IMR-90 (cell line): ENCODE results near the gene CLK4. TPM values are rescaled to one million over a fixed set of nuclear protein-coding genes. Genes with fewer than 3 reads are reported as not detected.

Experiments used
- ATAC-seq: fragments of 200-7000 bp; cut with Tn5 transposase; 2 replicates; pipeline ENCODE4 v1.9.1; 2020; ENCODE audit warnings: low read depth, mild to moderate bottlenecking, moderate library complexity
- BruUV-seq: library from RNA; stranded (reverse); fragments of 400-500 nt; replicated peaks from 2 replicates; lab custom pipeline; 2021; lab: Mats Ljungman, UMichigan
- CTCF ChIA-PET: fragments of 300-600 bp; formaldehyde crosslinking; extraction: SDS; loops from one replicate; lab custom pipeline; 2021; ENCODE audit warnings: antibody characterized with exemption; lab: Yijun Ruan, JAX
- POLR2A ChIA-PET: fragments of 300-600 bp; sonication (Branson Sonifier 250); formaldehyde crosslinking; loops from one replicate; lab custom pipeline; 2022; ENCODE audit warnings: antibody characterized with exemption; ENCODE audit not compliant: unreplicated experiment; lab: Charles Lee
- DNase-seq: peaks from one replicate; pipeline ENCODE4 v3.0.0; 2013
- H2AFZ ChIP-seq: replicated peaks from 2 replicates; pipeline ENCODE3; 2013; ENCODE audit warnings: low read length, mild to moderate bottlenecking; ENCODE audit not compliant: poor library complexity
- H2AK5ac ChIP-seq: 2 replicates; pipeline ENCODE4 v1.6.1; 2013; ENCODE audit warnings: low read depth, low read length, inconsistent platforms
- H2AK9ac ChIP-seq: replicated peaks from 2 replicates; pipeline ENCODE3; 2013; ENCODE audit warnings: mild to moderate bottlenecking, low read depth, low read length, moderate library complexity; ENCODE audit not compliant: poor library complexity
- H2BK120ac ChIP-seq: 2 replicates; pipeline ENCODE4 v1.6.1; 2013; ENCODE audit warnings: low read depth, low read length, inconsistent platforms
- H2BK15ac ChIP-seq: 3 replicates; pipeline ENCODE4 v1.6.1; 2013; ENCODE audit warnings: low read depth, low read length, inconsistent platforms
- H2BK20ac ChIP-seq: 2 replicates; pipeline ENCODE4 v1.6.1; 2013; ENCODE audit warnings: low read depth, mild to moderate bottlenecking, inconsistent platforms, low read length, moderate library complexity
- H2BK5ac ChIP-seq: 2 replicates; pipeline ENCODE4 v1.6.1; 2013; ENCODE audit warnings: mild to moderate bottlenecking, low read depth, low read length, inconsistent platforms; ENCODE audit not compliant: poor library complexity, severe bottlenecking
- H3K14ac ChIP-seq: replicated peaks from 2 replicates; pipeline ENCODE4 v1.6.1; 2013; ENCODE audit warnings: low read depth, low read length, inconsistent platforms
- H3K18ac ChIP-seq: 2 replicates; pipeline ENCODE4 v1.6.1; 2013; ENCODE audit warnings: low read depth, low read length, control low read depth
- H3K23ac ChIP-seq: 2 replicates; pipeline ENCODE4 v1.6.1; 2013; ENCODE audit warnings: low read depth, low read length, inconsistent platforms
- H3K27ac ChIP-seq: 2 replicates; pipeline ENCODE4 v1.5.1; 2013; ENCODE audit warnings: mild to moderate bottlenecking, control low read depth, low read length; ENCODE audit not compliant: insufficient read depth
- H3K27me3 ChIP-seq: 2 replicates; pipeline ENCODE4 v1.6.1; 2013; ENCODE audit warnings: low read length; ENCODE audit not compliant: control insufficient read depth, insufficient read depth
- H3K36me3 ChIP-seq: 2 replicates; pipeline ENCODE4 v1.6.1; 2013; ENCODE audit warnings: low read length, mixed read lengths; ENCODE audit not compliant: control insufficient read depth, insufficient read depth
- H3K4ac ChIP-seq: 2 replicates; pipeline ENCODE4 v1.6.1; 2013; ENCODE audit warnings: low read depth, low read length, inconsistent platforms
- H3K4me1 ChIP-seq: 2 replicates; pipeline ENCODE4 v1.6.1; 2013; ENCODE audit warnings: low read length, mixed read lengths; ENCODE audit not compliant: control insufficient read depth, insufficient read depth
- H3K4me2 ChIP-seq: 2 replicates; pipeline ENCODE4 v1.6.1; 2013; ENCODE audit warnings: low read depth, mild to moderate bottlenecking, control low read depth, low read length, moderate library complexity
- H3K4me3 ChIP-seq: 2 replicates; pipeline ENCODE4 v1.5.1; 2013; ENCODE audit warnings: low read depth, mild to moderate bottlenecking, control low read depth, low read length, moderate library complexity; ENCODE audit not compliant: insufficient read depth
- H3K56ac ChIP-seq: 2 replicates; pipeline ENCODE4 v1.6.1; 2013; ENCODE audit warnings: low read length, inconsistent platforms; ENCODE audit not compliant: insufficient read depth; ENCODE audit errors: extremely low read depth
- H3K79me1 ChIP-seq, 2 experiments: 2 replicates each; pipeline ENCODE4 v1.6.1; 2013; ENCODE audit warnings: low read length in 2 of 2, inconsistent platforms in 1 of 2, low read depth in 1 of 2
- H3K9ac ChIP-seq: 2 replicates; pipeline ENCODE4 v1.6.1; 2013; ENCODE audit warnings: low read depth, low read length, control low read depth
- H3K9me1 ChIP-seq: 2 replicates; pipeline ENCODE4 v1.6.1; 2013; ENCODE audit warnings: low read length, inconsistent platforms; ENCODE audit not compliant: insufficient read depth
- H3K9me3 ChIP-seq: 2 replicates; pipeline ENCODE4 v1.6.1; 2013; ENCODE audit warnings: low read length; ENCODE audit not compliant: control insufficient read depth, insufficient read depth
- H4K20me1 ChIP-seq: 2 replicates; pipeline ENCODE4 v1.6.1; 2013; ENCODE audit warnings: low read length, inconsistent platforms; ENCODE audit not compliant: insufficient read depth
- H4K5ac ChIP-seq: 2 replicates; pipeline ENCODE4 v1.6.1; 2013; ENCODE audit warnings: mild to moderate bottlenecking, low read depth, low read length, control low read depth
- H4K8ac ChIP-seq, 2 experiments: 2 replicates each; pipeline ENCODE4 v1.6.1; 2013; ENCODE audit warnings: low read depth in 2 of 2, low read length in 2 of 2, control low read depth in 1 of 2, inconsistent platforms in 1 of 2
- H4K91ac ChIP-seq: 2 replicates; pipeline ENCODE4 v1.6.1; 2013; ENCODE audit warnings: low read depth, low read length, inconsistent platforms; ENCODE audit not compliant: insufficient read depth
- BHLHE40 ChIP-seq: fragments of 150-350 bp; IDR thresholded peaks from 2 replicates; pipeline ENCODE4 v1.6.1; 2016; ENCODE audit warnings: mild to moderate bottlenecking, low read depth, low read length
- CHD1 ChIP-seq: IDR thresholded peaks from 2 replicates; pipeline ENCODE4 v1.6.1; 2012; ENCODE audit warnings: low read depth, low read length, improper control_type of control experiment
- FOS ChIP-seq: fragments of 150-350 bp; IDR thresholded peaks from 2 replicates; pipeline ENCODE4 v1.6.1; 2016; ENCODE audit warnings: low read depth, low read length
- MXI1 ChIP-seq: IDR thresholded peaks from 2 replicates; pipeline ENCODE4 v1.6.1; 2012; ENCODE audit warnings: low read depth, mild to moderate bottlenecking, low read length, moderate library complexity, borderline replicate concordance
- NFE2L2 ChIP-seq: fragments of 150-350 bp; IDR thresholded peaks from 2 replicates; pipeline ENCODE4 v1.6.1; 2016; ENCODE audit warnings: low read depth, mild to moderate bottlenecking, low read length
- POLR2A ChIP-seq: IDR thresholded peaks from 2 replicates; pipeline ENCODE4 v1.6.1; 2012; ENCODE audit warnings: mild to moderate bottlenecking, low read depth, low read length
- RAD21 ChIP-seq: IDR thresholded peaks from 2 replicates; pipeline ENCODE4 v1.6.1; 2012; ENCODE audit warnings: low read length, improper control_type of control experiment
- RCOR1 ChIP-seq: IDR thresholded peaks from 2 replicates; pipeline ENCODE4 v1.6.1; 2012; ENCODE audit warnings: mild to moderate bottlenecking, low read length, improper control_type of control experiment; ENCODE audit not compliant: insufficient replicate concordance
- RFX5 ChIP-seq: IDR thresholded peaks from 2 replicates; pipeline ENCODE4 v1.8.0; 2012; ENCODE audit warnings: low read depth, mild to moderate bottlenecking, low read length, moderate library complexity
- SMC3 ChIP-seq: fragments of 150-350 bp; IDR thresholded peaks from 2 replicates; pipeline ENCODE4 v1.6.1; 2016; ENCODE audit warnings: low read depth, mild to moderate bottlenecking, antibody characterized with exemption, low read length, moderate library complexity
- WGBS, 2 experiments: methylation state at CpG; one replicate each; pipeline versions ENCODE4 v1.1.5 to v1.1.7; 2013; ENCODE audit warnings: missing lambda C conversion rate in 2 of 2; ENCODE audit not compliant: insufficient read length in 1 of 2; ENCODE audit errors: extremely low coverage in 2 of 2; 5-methylcytosine and 5-hydroxymethylcytosine counted together
- dilution Hi-C: fragments of 300-500 bp; cut with HindIII; formaldehyde crosslinking; loops from one replicate; pipeline ENCODE4 v1.14.3; 2018; ENCODE audit warnings: low sequenced_read_pairs; ENCODE audit not compliant: unreplicated experiment
- in situ Hi-C: fragments of 300-500 bp; cut with MboI; formaldehyde crosslinking; loops from 3 replicates; pipeline ENCODE4 v1.14.3; 2019; ENCODE audit warnings: low sequenced_read_pairs, inconsistent platforms, mixed read lengths
- intact Hi-C: fragments of 100-400 bp; cut with micrococcal nuclease; formaldehyde crosslinking; loops from 2 replicates; pipeline ENCODE4 v1.10.0; 2022
- polyA plus RNA-seq, 3 experiments: library from polyadenylated mRNA; depleted of rRNA; stranded (reverse); fragments of >200 nt; gene quantifications; 2 replicates each; pipeline ENCODE4 v1.2.3, GENCODE V29; 2012; ENCODE audit warnings: low replicate concordance in 1 of 3
- total RNA-seq: library from RNA; depleted of rRNA; stranded (reverse); fragments of >200 nt; gene quantifications from 2 replicates; pipeline ENCODE4 v1.2.3, GENCODE V29; 2012
- TF ChIP-seq, protein P1 (sequence below): conservative IDR thresholded peaks from 2 replicates; pipeline ENCODE4 v1.5.1; 2012; ENCODE audit warnings: mild to moderate bottlenecking, low read depth, low read length, improper control_type of control experiment
- TF ChIP-seq, protein P2 (sequence below): fragments of 150-350 bp; IDR thresholded peaks from 2 replicates; pipeline ENCODE4 v1.6.1; 2017; ENCODE audit warnings: mild to moderate bottlenecking, antibody characterized with exemption, low read length, low read depth

CLK4 gene
- total and polyA plus RNA-seq, 2 of the 4 experiments (the other 2 are of a cell fraction) = 8.2 to 11.9 TPM

DNA sequence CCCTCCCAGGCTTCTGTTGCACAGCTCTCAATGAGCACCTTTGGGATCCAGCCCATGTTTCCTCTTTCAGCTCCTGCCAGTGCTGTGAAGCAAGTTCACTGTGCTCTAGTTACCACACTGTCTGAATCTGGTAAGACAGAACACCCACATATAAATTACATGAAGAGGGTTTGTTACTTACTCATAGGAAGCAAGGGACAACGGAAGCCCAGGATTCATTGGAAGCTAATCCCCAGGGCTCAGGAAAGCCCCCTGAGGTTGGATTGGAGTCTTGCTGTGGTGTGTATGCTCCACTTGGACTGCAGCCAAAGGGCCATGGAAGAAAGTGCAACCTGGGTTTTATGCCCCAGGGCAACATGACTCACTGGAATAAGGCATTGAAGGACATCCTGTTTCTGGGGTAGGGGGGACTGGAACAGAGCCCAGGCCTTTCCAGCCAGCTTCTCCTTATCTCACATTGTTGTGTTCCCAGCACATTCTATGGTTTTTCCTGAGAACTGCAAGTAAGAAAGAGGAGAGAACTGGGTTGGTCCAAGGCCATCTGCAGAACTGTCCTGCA lies 15.6 kb upstream of the CLK4 start:
- intact Hi-C loops = no loop called here
- H4K91ac ChIP-seq = no peak overlapping the region
- no peaks in the 10 kb centered on the region for H4K20me1 ChIP-seq
- ChIA-PET CTCF (no interaction called here), POLR2A (no interaction called here)
- H3K18ac ChIP-seq = no peak overlapping the region
- no peak overlapping the region for H4K5ac ChIP-seq
- no peak overlapping the region for H3K27ac ChIP-seq
- H3K4me1 ChIP-seq = no peaks in the 10 kb centered on the region
- no peaks in the 10 kb centered on the region for H3K36me3 ChIP-seq
- DNase-seq = peak; percentile 79
- no peak overlapping the region for H3K4ac ChIP-seq
- H2BK15ac ChIP-seq = no peak overlapping the region
- no peak overlapping the region for H3K23ac ChIP-seq
- no peaks in the 10 kb centered on the region for H3K9me1 ChIP-seq
- no peak overlapping the region for H2AK5ac ChIP-seq
- H2BK120ac ChIP-seq = no peak overlapping the region
- dilution Hi-C loops = no loop called here
- 0 out of 2 replicates have a peak, but pooled peaks cover 2% of the 10 kb centered on the region for H3K9me3 ChIP-seq
- H3K4me3 ChIP-seq = no peak overlapping the region
- no peak for TF ChIP-seq RFX5
- TF ChIP-seq MXI1 = no peak
- no peak for TF ChIP-seq POLR2A
- no peak for TF ChIP-seq RCOR1
- TF ChIP-seq, protein P1, sequence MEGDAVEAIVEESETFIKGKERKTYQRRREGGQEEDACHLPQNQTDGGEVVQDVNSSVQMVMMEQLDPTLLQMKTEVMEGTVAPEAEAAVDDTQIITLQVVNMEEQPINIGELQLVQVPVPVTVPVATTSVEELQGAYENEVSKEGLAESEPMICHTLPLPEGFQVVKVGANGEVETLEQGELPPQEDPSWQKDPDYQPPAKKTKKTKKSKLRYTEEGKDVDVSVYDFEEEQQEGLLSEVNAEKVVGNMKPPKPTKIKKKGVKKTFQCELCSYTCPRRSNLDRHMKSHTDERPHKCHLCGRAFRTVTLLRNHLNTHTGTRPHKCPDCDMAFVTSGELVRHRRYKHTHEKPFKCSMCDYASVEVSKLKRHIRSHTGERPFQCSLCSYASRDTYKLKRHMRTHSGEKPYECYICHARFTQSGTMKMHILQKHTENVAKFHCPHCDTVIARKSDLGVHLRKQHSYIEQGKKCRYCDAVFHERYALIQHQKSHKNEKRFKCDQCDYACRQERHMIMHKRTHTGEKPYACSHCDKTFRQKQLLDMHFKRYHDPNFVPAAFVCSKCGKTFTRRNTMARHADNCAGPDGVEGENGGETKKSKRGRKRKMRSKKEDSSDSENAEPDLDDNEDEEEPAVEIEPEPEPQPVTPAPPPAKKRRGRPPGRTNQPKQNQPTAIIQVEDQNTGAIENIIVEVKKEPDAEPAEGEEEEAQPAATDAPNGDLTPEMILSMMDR = no peak
- TF ChIP-seq, protein P2, sequence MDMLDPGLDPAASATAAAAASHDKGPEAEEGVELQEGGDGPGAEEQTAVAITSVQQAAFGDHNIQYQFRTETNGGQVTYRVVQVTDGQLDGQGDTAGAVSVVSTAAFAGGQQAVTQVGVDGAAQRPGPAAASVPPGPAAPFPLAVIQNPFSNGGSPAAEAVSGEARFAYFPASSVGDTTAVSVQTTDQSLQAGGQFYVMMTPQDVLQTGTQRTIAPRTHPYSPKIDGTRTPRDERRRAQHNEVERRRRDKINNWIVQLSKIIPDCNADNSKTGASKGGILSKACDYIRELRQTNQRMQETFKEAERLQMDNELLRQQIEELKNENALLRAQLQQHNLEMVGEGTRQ = no peak
- no peak for TF ChIP-seq RAD21
- TF ChIP-seq SMC3 = no peak
- no peak for TF ChIP-seq BHLHE40
- TF ChIP-seq NFE2L2 = no peak
- TF ChIP-seq CHD1 = no peak
- no peak for TF ChIP-seq FOS
- in situ Hi-C loops = no loop called here
- no peaks in the 10 kb centered on the region for H3K27me3 ChIP-seq
- H4K8ac ChIP-seq = no peak overlapping the region
- H2BK5ac ChIP-seq = no peak overlapping the region
- no CpG with 5 or more reads among the region's 1 CpG for WGBS, 2 experiments
- ATAC-seq = peak; percentile 67
- no peak overlapping the region for H3K4me2 ChIP-seq
- no peak overlapping the region for H2BK20ac ChIP-seq
- H3K9ac ChIP-seq = no peak overlapping the region
- no TSS peak for BruUV-seq
- H3K79me1 ChIP-seq = no peaks in the 10 kb centered on the region
- no peak overlapping the region for H3K56ac ChIP-seq
- H3K14ac ChIP-seq = no peak overlapping the region
- no peak overlapping the region for H2AK9ac ChIP-seq
- H2AFZ ChIP-seq = no peak overlapping the region
